Testis (tissue), 2 donors: ENCODE measurements around the gene ZBTB40.

ENCODE experiments used
- POLR2A ChIP-seq: fragments of 450-650 bp; IDR thresholded peaks from one replicate; pipeline ENCODE4 v1.6.1; 2017; ENCODE audit warnings: antibody characterized with exemption, mild to moderate bottlenecking, moderate library complexity
- TF ChIP-seq, protein P1 (sequence below), 3 experiments: fragments of 450-650 bp in 2 of 3; fragments of 200-600 bp in 1 of 3; sonication (generic) in 1 of 3; IDR thresholded peaks; one replicate each; pipeline ENCODE4 v1.5.1; 2016 to 2019; ENCODE audit warnings: antibody characterized with exemption in 3 of 3, mild to moderate bottlenecking in 2 of 3, moderate library complexity in 1 of 3

DNA sequence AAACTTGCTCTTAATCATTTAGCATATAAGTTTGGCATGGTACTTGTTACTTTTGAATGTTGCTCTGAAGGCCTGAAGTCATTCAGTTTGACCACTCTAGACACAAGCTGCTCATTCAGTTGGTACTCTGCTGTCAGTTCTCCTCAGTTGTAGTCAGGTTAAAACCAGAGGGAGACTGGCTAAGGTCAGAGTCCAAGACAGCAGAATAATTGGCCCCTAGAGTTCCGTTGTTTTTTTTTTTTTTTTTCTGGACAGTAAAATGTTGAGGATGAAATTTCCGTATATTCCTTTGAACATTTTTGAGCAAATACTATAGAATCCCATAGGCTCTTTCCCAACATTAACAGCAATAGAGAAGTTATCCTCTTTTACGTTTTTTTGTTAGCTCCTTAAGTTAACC, 9.4 kb downstream of the ZBTB40 start:
- TF ChIP-seq, protein P1, sequence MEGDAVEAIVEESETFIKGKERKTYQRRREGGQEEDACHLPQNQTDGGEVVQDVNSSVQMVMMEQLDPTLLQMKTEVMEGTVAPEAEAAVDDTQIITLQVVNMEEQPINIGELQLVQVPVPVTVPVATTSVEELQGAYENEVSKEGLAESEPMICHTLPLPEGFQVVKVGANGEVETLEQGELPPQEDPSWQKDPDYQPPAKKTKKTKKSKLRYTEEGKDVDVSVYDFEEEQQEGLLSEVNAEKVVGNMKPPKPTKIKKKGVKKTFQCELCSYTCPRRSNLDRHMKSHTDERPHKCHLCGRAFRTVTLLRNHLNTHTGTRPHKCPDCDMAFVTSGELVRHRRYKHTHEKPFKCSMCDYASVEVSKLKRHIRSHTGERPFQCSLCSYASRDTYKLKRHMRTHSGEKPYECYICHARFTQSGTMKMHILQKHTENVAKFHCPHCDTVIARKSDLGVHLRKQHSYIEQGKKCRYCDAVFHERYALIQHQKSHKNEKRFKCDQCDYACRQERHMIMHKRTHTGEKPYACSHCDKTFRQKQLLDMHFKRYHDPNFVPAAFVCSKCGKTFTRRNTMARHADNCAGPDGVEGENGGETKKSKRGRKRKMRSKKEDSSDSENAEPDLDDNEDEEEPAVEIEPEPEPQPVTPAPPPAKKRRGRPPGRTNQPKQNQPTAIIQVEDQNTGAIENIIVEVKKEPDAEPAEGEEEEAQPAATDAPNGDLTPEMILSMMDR (IDR thresholded peaks at IDR 0.05) = no peak
- TF ChIP-seq POLR2A = no peak
